HepG2 (cell line): Measurements from ENCODE around the gene STUM. TPM values are rescaled to one million over a fixed set of nuclear protein-coding genes. Genes with fewer than 3 reads are reported as not detected.

Experiments used
- ATAC-seq: fragments of 200-7000 bp; cut with Tn5 transposase; 3 replicates; pipeline ENCODE4 v1.9.1; 2020; ENCODE audit warnings: mild to moderate bottlenecking, moderate library complexity
- BruUV-seq: library from RNA; stranded (reverse); fragments of 400-500 nt; replicated peaks from 2 replicates; lab custom pipeline; 2021; lab: Mats Ljungman, UMichigan
- CTCF ChIA-PET: fragments of 300-600 bp; formaldehyde crosslinking; extraction: SDS; loops from one replicate; lab custom pipeline; 2021; ENCODE audit warnings: low total read pairs, inconsistent platforms, low intra/inter-chr PET ratio; lab: Yijun Ruan, JAX
- POLR2A ChIA-PET: fragments of 350-600 bp; sonication (Branson Sonifier 250); formaldehyde crosslinking; loops from one replicate; lab custom pipeline; 2020; ENCODE audit warnings: antibody characterized with exemption, inconsistent platforms; lab: Yijun Ruan, JAX
- DNase-seq: peaks from one replicate; pipeline ENCODE4 v3.0.0-alpha.2; 2015; ENCODE audit warnings: low spot score
- FAIRE-seq: peaks from 3 replicates; lab custom pipeline; 2011; peaks lifted over from hg19 to GRCh38; lab: Jason Lieb, UNC
- H2AFZ ChIP-seq: one replicate; pipeline ENCODE4 v1.6.1; 2011; ENCODE audit warnings: low read length, inconsistent platforms
- H3K27ac ChIP-seq: fragments of 300-600 bp; 3 replicates; pipeline ENCODE4 v1.8.0; 2011; ENCODE audit warnings: mixed run types, mild to moderate bottlenecking, mixed read lengths, low read length, inconsistent platforms; ENCODE audit not compliant: insufficient read depth; ENCODE audit errors: extremely low read length
- H3K27me3 ChIP-seq, 2 experiments: fragments of 200-600 bp in 1 of 2; 2 replicates in 1 of 2; 3 replicates in 1 of 2; pipeline versions ENCODE4 v1.6.0 to v1.8.0; 2011; ENCODE audit warnings: low read length in 2 of 2, mild to moderate bottlenecking in 2 of 2, moderate library complexity in 2 of 2, inconsistent platforms in 1 of 2; ENCODE audit not compliant: insufficient read depth in 2 of 2, control insufficient read depth in 1 of 2
- H3K36me3 ChIP-seq, 2 experiments: fragments of 200-600 bp in 1 of 2; replicated peaks in 1 of 2; 2 replicates in 1 of 2; 3 replicates in 1 of 2; pipeline versions ENCODE4 v1.5.1 to v1.8.0; 2011; ENCODE audit warnings: low read length in 2 of 2, inconsistent platforms in 1 of 2; ENCODE audit not compliant: insufficient read depth in 2 of 2, control insufficient read depth in 1 of 2
- H3K4me1 ChIP-seq: 2 replicates; pipeline ENCODE4 v1.5.1; 2012; ENCODE audit warnings: low read length, inconsistent platforms; ENCODE audit not compliant: insufficient read depth
- H3K4me2 ChIP-seq: 2 replicates; pipeline ENCODE4 v1.6.0; 2011; ENCODE audit warnings: low read depth, low read length, inconsistent platforms
- H3K4me3 ChIP-seq, 3 experiments: fragments of 200-600 bp in 1 of 3; sonication (generic), shearing (Covaris generic) in 1 of 3; replicated peaks in 1 of 3; 2 replicates each; pipeline ENCODE4 v1.5.1; 2011 to 2016; ENCODE audit warnings: low read length in 3 of 3, inconsistent platforms in 2 of 3, low read depth in 2 of 3, mild to moderate bottlenecking in 2 of 3, control low read depth in 1 of 3, mixed read lengths in 1 of 3; ENCODE audit not compliant: insufficient read depth in 1 of 3
- H3K79me2 ChIP-seq: one replicate; pipeline ENCODE4 v1.6.1; 2011; ENCODE audit warnings: low read length, inconsistent platforms; ENCODE audit not compliant: insufficient read depth
- H3K9ac ChIP-seq: 2 replicates; pipeline ENCODE4 v1.6.0; 2011; ENCODE audit warnings: mild to moderate bottlenecking, low read depth, low read length, inconsistent platforms; ENCODE audit not compliant: insufficient read depth
- H3K9me3 ChIP-seq: 2 replicates; pipeline ENCODE4 v1.5.1; 2012; ENCODE audit warnings: mild to moderate bottlenecking, low read length
- H4K20me1 ChIP-seq: 2 replicates; pipeline ENCODE4 v1.6.0; 2011; ENCODE audit warnings: inconsistent platforms, mild to moderate bottlenecking, low read length, moderate library complexity; ENCODE audit not compliant: insufficient read depth
- CBX2 ChIP-seq, 2 experiments: fragments of 200-600 bp in 1 of 2; sonication (generic); formaldehyde crosslinking in 1 of 2; IDR thresholded peaks; 2 replicates each; pipeline versions ENCODE4 v1.7.0 to v1.8.1; 2018 to 2022; ENCODE audit warnings: low read depth in 2 of 2, low read length in 1 of 2, mild to moderate bottlenecking in 1 of 2, missing genetic modification reagents in 1 of 2
- CREM ChIP-seq, 2 experiments: sonication (generic) in 1 of 2; formaldehyde crosslinking in 1 of 2; IDR thresholded peaks; 2 replicates each; pipeline versions ENCODE4 v1.4.0 to v1.6.1; 2016 to 2020; ENCODE audit warnings: antibody characterized with exemption in 1 of 2, mild to moderate bottlenecking in 1 of 2, missing genetic modification reagents in 1 of 2
- FOSL2 ChIP-seq: sonication (generic); formaldehyde crosslinking; IDR thresholded peaks from 2 replicates; pipeline ENCODE4 v1.4.0; 2020; ENCODE audit warnings: missing genetic modification reagents
- IRF1 ChIP-seq: sonication (generic); formaldehyde crosslinking; IDR thresholded peaks from 2 replicates; pipeline ENCODE4 v1.4.0; 2020; ENCODE audit warnings: low read depth, mild to moderate bottlenecking, missing genetic modification reagents
- NCOR1 ChIP-seq: fragments of 200-600 bp; sonication (generic); IDR thresholded peaks from 2 replicates; pipeline ENCODE4 v1.7.0; 2017; ENCODE audit warnings: antibody characterized with exemption, low read length, borderline replicate concordance
- NR2F2 ChIP-seq: IDR thresholded peaks from 2 replicates; pipeline ENCODE4 v1.6.1; 2012; ENCODE audit warnings: low read depth, inconsistent platforms, borderline replicate concordance
- RXRA ChIP-seq: sonication (generic); formaldehyde crosslinking; IDR thresholded peaks from 2 replicates; pipeline ENCODE4 v1.5.1; 2020; ENCODE audit warnings: missing genetic modification reagents
- ZNF333 ChIP-seq: sonication (generic); formaldehyde crosslinking; IDR thresholded peaks from 2 replicates; pipeline ENCODE4 v1.4.0; 2020; ENCODE audit warnings: mild to moderate bottlenecking, missing genetic modification reagents, borderline replicate concordance
- ZNF570 ChIP-seq: sonication (generic); formaldehyde crosslinking; IDR thresholded peaks from 2 replicates; pipeline ENCODE4 v1.4.0; 2020; ENCODE audit warnings: mild to moderate bottlenecking, missing genetic modification reagents, borderline replicate concordance
- ZNF710 ChIP-seq: sonication (generic); formaldehyde crosslinking; IDR thresholded peaks from 2 replicates; pipeline ENCODE4 v1.5.0; 2020; ENCODE audit warnings: mild to moderate bottlenecking, missing genetic modification reagents, borderline replicate concordance
- ZNF777 ChIP-seq: sonication (generic); formaldehyde crosslinking; IDR thresholded peaks from 2 replicates; pipeline ENCODE4 v1.4.0; 2020; ENCODE audit warnings: missing genetic modification reagents
- ZSCAN25 ChIP-seq: sonication (generic); formaldehyde crosslinking; IDR thresholded peaks from 2 replicates; pipeline ENCODE4 v1.8.0; 2022; ENCODE audit warnings: mild to moderate bottlenecking, missing genetic modification reagents
- WGBS: methylation state at CpG from one replicate; pipeline ENCODE4 v1.1.6; 2017; ENCODE audit warnings: low lambda C conversion rate; 5-methylcytosine and 5-hydroxymethylcytosine counted together
- in situ Hi-C: cut with HindIII; loops from 2 replicates; pipeline ENCODE4 v1.10.0; 2017; ENCODE audit warnings: low pct_unique_long_range_greater_than_20kb; ENCODE audit not compliant: extremely low pct_ligation_motif_present
- intact Hi-C: fragments of 100-400 bp; cut with micrococcal nuclease; formaldehyde crosslinking; loops from one replicate; pipeline ENCODE4 v1.10.0; 2022; ENCODE audit not compliant: unreplicated experiment
- polyA plus RNA-seq, 8 experiments: library from polyadenylated mRNA; depleted of rRNA in 3 of 8; stranded (reverse) in 7 of 8; unstranded in 1 of 8; fragments of >200 nt; fragmentation: Illumina TruSeq in 4 of 8; extraction: Trizol in 4 of 8; gene quantifications; 2 replicates each; pipeline versions ENCODE4 v1.2.1 to v1.2.3, GENCODE V29; 2011 to 2016; ENCODE audit warnings: low read depth in 4 of 8, missing spikeins in 1 of 8, mixed read lengths in 1 of 8; ENCODE audit not compliant: insufficient read depth in 1 of 8
- total RNA-seq, 5 experiments: library from RNA; depleted of rRNA; stranded (reverse); fragments of >200 nt; fragmentation: Illumina TruSeq; extraction: Trizol; gene quantifications; 2 replicates each; pipeline ENCODE4 v1.2.3, GENCODE V29; 2016; ENCODE audit warnings: low read depth in 1 of 5
- TF ChIP-seq, protein P1 (sequence below): sonication (generic); formaldehyde crosslinking; IDR thresholded peaks from 2 replicates; pipeline ENCODE4 v1.4.0; 2020; ENCODE audit warnings: missing genetic modification reagents

The STUM gene
- total and polyA plus RNA-seq, 2 of the 13 experiments (the other 11 are each of a cell fraction or from before 2014, with no cell fraction given): not detected

GRCh38 chr1:226586116-226586515 lies 37.6 kb downstream of the STUM start:
- BruUV-seq: no TSS peak
- in situ Hi-C loops: no loop called here

More at GRCh38 chr1:226586116-226586515, 37.6 kb downstream of the STUM start:
- no peaks in the 10 kb centered on the region for H3K9me3 ChIP-seq
- no peak overlapping the region for H3K27ac ChIP-seq
- POLR2A ChIA-PET: no interaction called here
- no peak for ATAC-seq
- CTCF ChIA-PET: no interaction called here
- no peaks in the 10 kb centered on the region; a peak in 2 of 5 replicates for H3K27me3 ChIP-seq
- no peaks in the 10 kb centered on the region for H3K79me2 ChIP-seq
- TF ChIP-seq ZNF570 (CRISPR knock-in tag) (no peak), NCOR1 (no peak), FOSL2 (no peak), ZNF777 (CRISPR knock-in tag) (no peak), ZNF710 (no peak), ZNF333 (CRISPR knock-in tag) (no peak), ZSCAN25 (CRISPR knock-in tag) (no peak), IRF1 (CRISPR knock-in tag) (no peak), CREM (IDR thresholded peaks at IDR 0.05) (no peak), CREM (CRISPR knock-in tag; IDR thresholded peaks at IDR 0.05) (no peak), RXRA (no peak), CBX2 (IDR thresholded peaks at IDR 0.05; ENCODE audit: low read depth, low read length) (no peak), CBX2 (CRISPR knock-in tag; IDR thresholded peaks at IDR 0.05; ENCODE audit: low read depth) (no peak), NR2F2 (no peak)
- TF ChIP-seq, protein P1, sequence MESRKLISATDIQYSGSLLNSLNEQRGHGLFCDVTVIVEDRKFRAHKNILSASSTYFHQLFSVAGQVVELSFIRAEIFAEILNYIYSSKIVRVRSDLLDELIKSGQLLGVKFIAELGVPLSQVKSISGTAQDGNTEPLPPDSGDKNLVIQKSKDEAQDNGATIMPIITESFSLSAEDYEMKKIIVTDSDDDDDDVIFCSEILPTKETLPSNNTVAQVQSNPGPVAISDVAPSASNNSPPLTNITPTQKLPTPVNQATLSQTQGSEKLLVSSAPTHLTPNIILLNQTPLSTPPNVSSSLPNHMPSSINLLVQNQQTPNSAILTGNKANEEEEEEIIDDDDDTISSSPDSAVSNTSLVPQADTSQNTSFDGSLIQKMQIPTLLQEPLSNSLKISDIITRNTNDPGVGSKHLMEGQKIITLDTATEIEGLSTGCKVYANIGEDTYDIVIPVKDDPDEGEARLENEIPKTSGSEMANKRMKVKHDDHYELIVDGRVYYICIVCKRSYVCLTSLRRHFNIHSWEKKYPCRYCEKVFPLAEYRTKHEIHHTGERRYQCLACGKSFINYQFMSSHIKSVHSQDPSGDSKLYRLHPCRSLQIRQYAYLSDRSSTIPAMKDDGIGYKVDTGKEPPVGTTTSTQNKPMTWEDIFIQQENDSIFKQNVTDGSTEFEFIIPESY (CRISPR knock-in tag): no peak
- TF ChIP-seq, all 625 proteins: peak for 0
- no peak overlapping the region for H3K4me2 ChIP-seq
- H3K4me3 ChIP-seq: no peak overlapping the region
- FAIRE-seq (no peak), DNase-seq (no peak)
- no peaks in the 10 kb centered on the region for H3K4me1 ChIP-seq
- no peaks in the 10 kb centered on the region for H4K20me1 ChIP-seq
- H3K36me3 ChIP-seq: no peaks in the 10 kb centered on the region
- H2AFZ ChIP-seq: no peak overlapping the region
- WGBS: 54% methylated on average over 6 of the region's 7 CpGs
- no peak overlapping the region for H3K9ac ChIP-seq
- intact Hi-C loops: no loop called here
